ENCODE data around the gene C1orf226. TPM values are rescaled to one million over a fixed set of nuclear protein-coding genes. Genes with fewer than 3 reads are reported as not detected.
A peak's percentile ranks its signal among the peaks of the same experiment; 100 is the strongest.

The C1orf226 gene
- total and polyA plus RNA-seq, 9 of the 15 experiments (the other 6 are each of a cell fraction or from before 2014, with no cell fraction given) = 0.10 to 1.4 (median 0.47) TPM

- H3K9ac ChIP-seq (ENCODE audit: insufficient read depth in 1 of 2, low read depth in 2 of 2, low read length in 2 of 2) = peak overlapping the region; percentile 45 to 56; a peak in 3 of 4 replicates
- H3K36me3 ChIP-seq (ENCODE audit: control insufficient read depth, insufficient read depth, low read length) = no peaks in the 10 kb centered on the region; the same call in 2 of the 3 replicates
- no peak for ATAC-seq
- in situ Hi-C loops (cut with MboI) = no loop called here
- H3K4me3 ChIP-seq = no peak overlapping the region
- no TSS peak for BruUV-seq (replicated peaks)
- H3K9me1 ChIP-seq (ENCODE audit: control insufficient read depth, insufficient read depth, low read length) = peaks cover 6% of the 10 kb centered on the region
- DNase-seq (ENCODE audit: extremely low read depth in 1 of 4, low spot score in 3 of 4) = no peak
- peaks cover 79 to 95% of the 10 kb centered on the region in 2 experiments for H3K4me1 ChIP-seq (replicated peaks in 1 of 2; ENCODE audit: control insufficient read depth in 2 of 2, insufficient read depth in 2 of 2, low read length in 2 of 2)
- ChIA-PET CTCF (ENCODE audit: low intra/inter-chr PET ratio) (no interaction called here), POLR2A (interaction anchor here (2.1 kb wide), 1 partner anchor 12 kb away, joined by 9 read pairs; no protein-coding TSS in a partner anchor)
- peak overlapping the region; percentile 73 for H3K4me2 ChIP-seq (ENCODE audit: insufficient read depth, low read length)
- 38% methylated on average over 3 of the region's 3 CpGs for WGBS (ENCODE audit: insufficient coverage, low coverage, missing lambda C conversion rate)
- H3K9me3 ChIP-seq (replicated peaks; ENCODE audit: control insufficient read depth, insufficient read depth, low read depth, low read length) = no peaks in the 10 kb centered on the region
- no peaks in the 10 kb centered on the region for H4K20me1 ChIP-seq (replicated peaks; ENCODE audit: control insufficient read depth, insufficient read depth, low read length)
- 0 out of 2 replicates have a peak overlapping the region, but pooled peaks have one; percentile 23 for H2AFZ ChIP-seq (ENCODE audit: low read depth, low read length)
- intact Hi-C loops (cut with micrococcal nuclease) = no loop called here
- peaks cover 12% of the 10 kb centered on the region; the same call in 2 of the 3 replicates for H3K79me2 ChIP-seq (ENCODE audit: control insufficient read depth, insufficient read depth, low read length)
- peak overlapping the region; percentile 69; the same call in 2 of the 3 replicates for H3K27ac ChIP-seq (ENCODE audit: extremely low read depth, low read depth, low read length)
- no peaks in the 10 kb centered on the region for H3K27me3 ChIP-seq (ENCODE audit: control insufficient read depth in 2 of 2, insufficient read depth in 2 of 2, low read length in 2 of 2)
- no peak for FAIRE-seq
- no peak for TF ChIP-seq AFF1 (IDR thresholded peaks at IDR 0.05; ENCODE audit: low read depth in 1 of 2, partially characterized antibody in 2 of 2)
- TF ChIP-seq, protein P1, sequence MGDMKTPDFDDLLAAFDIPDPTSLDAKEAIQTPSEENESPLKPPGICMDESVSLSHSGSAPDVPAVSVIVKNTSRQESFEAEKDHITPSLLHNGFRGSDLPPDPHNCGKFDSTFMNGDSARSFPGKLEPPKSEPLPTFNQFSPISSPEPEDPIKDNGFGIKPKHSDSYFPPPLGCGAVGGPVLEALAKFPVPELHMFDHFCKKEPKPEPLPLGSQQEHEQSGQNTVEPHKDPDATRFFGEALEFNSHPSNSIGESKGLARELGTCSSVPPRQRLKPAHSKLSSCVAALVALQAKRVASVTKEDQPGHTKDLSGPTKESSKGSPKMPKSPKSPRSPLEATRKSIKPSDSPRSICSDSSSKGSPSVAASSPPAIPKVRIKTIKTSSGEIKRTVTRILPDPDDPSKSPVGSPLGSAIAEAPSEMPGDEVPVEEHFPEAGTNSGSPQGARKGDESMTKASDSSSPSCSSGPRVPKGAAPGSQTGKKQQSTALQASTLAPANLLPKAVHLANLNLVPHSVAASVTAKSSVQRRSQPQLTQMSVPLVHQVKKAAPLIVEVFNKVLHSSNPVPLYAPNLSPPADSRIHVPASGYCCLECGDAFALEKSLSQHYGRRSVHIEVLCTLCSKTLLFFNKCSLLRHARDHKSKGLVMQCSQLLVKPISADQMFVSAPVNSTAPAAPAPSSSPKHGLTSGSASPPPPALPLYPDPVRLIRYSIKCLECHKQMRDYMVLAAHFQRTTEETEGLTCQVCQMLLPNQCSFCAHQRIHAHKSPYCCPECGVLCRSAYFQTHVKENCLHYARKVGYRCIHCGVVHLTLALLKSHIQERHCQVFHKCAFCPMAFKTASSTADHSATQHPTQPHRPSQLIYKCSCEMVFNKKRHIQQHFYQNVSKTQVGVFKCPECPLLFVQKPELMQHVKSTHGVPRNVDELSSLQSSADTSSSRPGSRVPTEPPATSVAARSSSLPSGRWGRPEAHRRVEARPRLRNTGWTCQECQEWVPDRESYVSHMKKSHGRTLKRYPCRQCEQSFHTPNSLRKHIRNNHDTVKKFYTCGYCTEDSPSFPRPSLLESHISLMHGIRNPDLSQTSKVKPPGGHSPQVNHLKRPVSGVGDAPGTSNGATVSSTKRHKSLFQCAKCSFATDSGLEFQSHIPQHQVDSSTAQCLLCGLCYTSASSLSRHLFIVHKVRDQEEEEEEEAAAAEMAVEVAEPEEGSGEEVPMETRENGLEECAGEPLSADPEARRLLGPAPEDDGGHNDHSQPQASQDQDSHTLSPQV (IDR thresholded peaks at IDR 0.05) = peak; percentile 30
These were observed 3.7 kb downstream of the C1orf226 start for GRCh38 chr1:162385280-162385623.
